Measurements from ENCODE around the gene PCBD2.

Gene PCBD2

DNA sequence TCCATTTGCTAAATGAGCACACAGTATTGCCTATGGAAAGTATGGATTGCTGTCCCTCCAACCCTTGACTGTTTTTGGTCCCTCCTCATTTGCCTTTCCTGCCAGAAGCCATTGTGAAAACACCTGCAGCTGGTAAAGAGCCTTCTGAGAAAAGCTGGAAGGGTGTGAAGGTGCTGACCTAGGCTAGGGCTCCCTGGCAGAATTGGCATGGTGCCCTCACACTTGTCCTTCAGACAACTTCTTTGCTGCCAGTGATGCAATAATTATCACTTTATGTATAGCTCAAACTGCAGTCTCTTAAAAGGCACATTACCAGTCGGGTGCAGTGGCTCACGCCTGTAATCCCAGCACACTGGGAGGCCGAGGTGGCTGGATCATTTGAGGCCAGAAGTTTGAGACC lies 26.5 kb upstream of the PCBD2 start:
- TF ChIP-seq, protein P1, sequence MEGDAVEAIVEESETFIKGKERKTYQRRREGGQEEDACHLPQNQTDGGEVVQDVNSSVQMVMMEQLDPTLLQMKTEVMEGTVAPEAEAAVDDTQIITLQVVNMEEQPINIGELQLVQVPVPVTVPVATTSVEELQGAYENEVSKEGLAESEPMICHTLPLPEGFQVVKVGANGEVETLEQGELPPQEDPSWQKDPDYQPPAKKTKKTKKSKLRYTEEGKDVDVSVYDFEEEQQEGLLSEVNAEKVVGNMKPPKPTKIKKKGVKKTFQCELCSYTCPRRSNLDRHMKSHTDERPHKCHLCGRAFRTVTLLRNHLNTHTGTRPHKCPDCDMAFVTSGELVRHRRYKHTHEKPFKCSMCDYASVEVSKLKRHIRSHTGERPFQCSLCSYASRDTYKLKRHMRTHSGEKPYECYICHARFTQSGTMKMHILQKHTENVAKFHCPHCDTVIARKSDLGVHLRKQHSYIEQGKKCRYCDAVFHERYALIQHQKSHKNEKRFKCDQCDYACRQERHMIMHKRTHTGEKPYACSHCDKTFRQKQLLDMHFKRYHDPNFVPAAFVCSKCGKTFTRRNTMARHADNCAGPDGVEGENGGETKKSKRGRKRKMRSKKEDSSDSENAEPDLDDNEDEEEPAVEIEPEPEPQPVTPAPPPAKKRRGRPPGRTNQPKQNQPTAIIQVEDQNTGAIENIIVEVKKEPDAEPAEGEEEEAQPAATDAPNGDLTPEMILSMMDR (IDR thresholded peaks at IDR 0.05) = no peak

DNA sequence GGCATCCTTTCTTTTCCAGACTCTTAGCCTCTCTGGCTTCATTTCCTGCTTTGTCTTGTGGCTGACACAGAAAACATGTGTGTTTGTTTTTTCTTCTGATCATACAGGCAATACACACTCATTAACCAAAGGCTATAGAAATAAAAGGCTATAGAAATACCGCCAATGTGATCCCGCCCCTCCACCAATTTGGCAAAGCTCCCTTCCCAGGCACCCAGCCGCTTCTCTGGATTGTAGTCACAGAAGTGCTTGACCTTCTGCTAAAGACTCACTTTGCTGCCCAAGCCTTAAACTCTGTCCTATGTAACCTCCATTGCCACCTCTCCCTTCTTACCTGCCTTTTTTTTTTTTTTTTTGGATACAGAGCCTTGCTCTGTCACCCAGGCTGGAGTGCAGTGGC lies 25.5 kb upstream of the PCBD2 start:
- TF ChIP-seq, protein P1 (IDR thresholded peaks at IDR 0.05) = no peak

DNA sequence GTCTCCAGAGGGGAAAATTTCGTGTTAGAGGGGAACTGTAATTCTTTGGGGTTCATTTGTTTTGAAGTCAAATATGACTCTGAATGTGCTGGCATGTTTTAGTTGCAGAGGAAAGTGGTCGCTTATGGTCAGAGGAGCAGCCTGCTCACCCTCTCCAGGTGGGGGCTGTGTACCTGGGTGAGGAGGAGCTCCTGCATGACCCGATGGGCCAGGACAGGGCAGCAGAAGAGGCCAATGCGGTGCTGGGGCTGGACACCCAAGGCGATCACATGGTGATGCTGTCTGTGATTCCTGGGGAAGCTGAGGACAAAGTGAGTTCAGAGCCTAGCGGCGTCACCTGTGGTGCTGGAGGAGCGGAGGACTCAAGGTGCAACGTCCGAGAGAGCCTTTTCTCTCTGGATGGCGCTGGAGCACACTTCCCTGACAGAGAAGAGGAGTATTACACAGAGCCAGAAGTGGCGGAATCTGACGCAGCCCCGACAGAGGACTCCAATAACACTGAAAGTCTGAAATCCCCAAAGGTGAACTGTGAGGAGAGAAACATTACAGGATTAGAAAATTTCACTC lies 17.3 kb upstream of the PCBD2 start:
- TF ChIP-seq, protein P1 (IDR thresholded peaks at IDR 0.05) = no peak

DNA sequence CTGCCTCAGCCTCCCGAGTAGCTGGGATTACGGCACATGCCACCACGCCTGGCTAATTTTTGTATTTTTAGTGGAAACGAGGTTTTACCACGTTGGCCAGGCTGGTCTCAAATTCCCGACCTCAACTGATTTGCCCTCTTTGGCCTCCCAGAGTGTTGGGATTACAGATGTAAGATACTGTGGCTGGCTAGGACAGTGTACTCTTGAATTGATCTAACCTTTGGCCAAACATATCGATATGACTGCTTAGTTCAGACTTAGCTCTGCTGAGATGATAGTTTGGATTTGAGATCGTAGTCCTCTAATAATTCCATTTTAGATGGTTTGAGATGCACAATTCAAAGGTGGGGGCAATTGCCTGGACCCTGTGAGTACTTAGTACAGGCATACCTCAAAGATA lies 15.6 kb upstream of the PCBD2 start:
- TF ChIP-seq, protein P1 (IDR thresholded peaks at IDR 0.05) = no peak

DNA sequence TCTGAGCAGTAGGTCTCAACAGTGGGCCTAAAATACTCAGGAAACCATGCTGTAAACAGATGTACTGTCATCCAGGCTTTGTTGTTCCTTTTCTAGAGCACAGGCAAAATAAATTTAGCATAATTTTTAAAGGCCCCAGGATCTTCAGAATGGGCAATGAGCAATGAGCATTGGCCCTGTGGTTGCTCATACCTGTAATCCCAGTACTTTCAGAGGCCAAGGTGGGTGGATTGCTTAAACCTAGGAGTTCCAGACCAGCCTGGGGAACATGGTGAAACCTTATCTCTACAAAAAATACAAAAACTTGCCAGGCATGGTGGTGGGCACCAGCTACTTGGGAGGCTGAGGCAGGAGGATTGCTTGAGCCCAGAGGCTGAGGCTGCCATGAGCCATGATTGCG lies 13.5 kb upstream of the PCBD2 start:
- TF ChIP-seq, protein P1 (IDR thresholded peaks at IDR 0.05) = no peak

DNA sequence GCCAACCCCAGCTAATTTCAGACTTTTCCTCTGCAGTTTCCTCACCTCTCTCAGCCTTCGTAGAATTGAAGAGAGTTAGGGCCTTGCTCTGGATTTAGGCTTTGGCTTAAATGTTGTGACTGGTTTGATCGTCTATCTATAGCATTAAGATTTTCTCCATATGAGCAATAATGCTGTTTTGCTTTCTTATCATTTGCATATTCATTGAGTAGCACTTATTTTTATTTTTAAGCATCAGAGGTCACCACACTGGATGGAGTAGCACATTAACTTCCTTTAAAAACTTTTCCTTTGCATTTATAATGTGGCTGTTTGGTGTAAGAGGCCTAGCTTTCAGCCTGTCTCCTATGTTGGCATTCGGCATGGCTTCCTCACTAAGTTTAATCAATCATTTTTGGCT lies 12.6 kb upstream of the PCBD2 start:
- TF ChIP-seq, protein P1 (IDR thresholded peaks at IDR 0.05) = no peak

DNA sequence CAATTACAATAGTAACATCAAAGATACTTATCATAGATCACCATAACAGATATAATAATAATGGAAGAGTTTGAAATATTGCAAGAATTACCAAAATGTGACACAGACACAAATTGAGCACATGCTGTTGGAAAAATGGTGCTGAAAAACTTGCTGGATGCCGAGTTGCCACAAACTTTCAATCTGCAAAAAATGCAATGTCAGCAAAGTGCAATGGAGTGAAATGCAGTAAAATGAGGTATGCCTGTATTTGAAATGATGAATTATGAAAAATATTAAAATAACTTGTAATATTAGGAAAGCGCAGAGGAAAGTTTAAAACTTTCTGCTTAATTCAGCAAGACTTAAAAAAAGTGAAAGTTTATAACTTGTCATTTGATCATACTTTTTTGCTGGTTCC lies 12.0 kb upstream of the PCBD2 start:
- TF ChIP-seq, protein P1 (IDR thresholded peaks at IDR 0.05) = no peak
